Urinary bladder (tissue), 4 donors: ENCODE results near the gene NDP. TPM values are rescaled to one million over a fixed set of nuclear protein-coding genes. Genes with fewer than 3 reads are reported as not detected.
"Not testable (repeated sequence)": the region's sequence is repeated elsewhere in the genome, so short reads cannot be mapped to it uniquely, and the experiment has no call there.

Experiments used
- DNase-seq: peaks from one replicate; pipeline ENCODE4 v3.0.0-alpha.2; 2015; ENCODE audit errors: extremely low spot score
- H3K27ac ChIP-seq: one replicate; pipeline ENCODE4 v1.5.1; 2013; ENCODE audit warnings: low read depth, mild to moderate bottlenecking, moderate library complexity
- H3K36me3 ChIP-seq: one replicate; pipeline ENCODE4 v1.6.1; 2013; ENCODE audit warnings: mild to moderate bottlenecking, moderate library complexity; ENCODE audit not compliant: insufficient read depth
- H3K4me1 ChIP-seq: one replicate; pipeline ENCODE4 v1.6.1; 2013; ENCODE audit warnings: mild to moderate bottlenecking, moderate library complexity; ENCODE audit not compliant: insufficient read depth
- H3K4me3 ChIP-seq: one replicate; pipeline ENCODE4 v1.5.1; 2013; ENCODE audit warnings: low read depth, low read length
- whole genome bisulfite sequencing: extraction: QIAGEN DNeasy Blood & Tissue Kit; methylation state at CpG from one replicate; pipeline ENCODE4 v1.1.7; 2013; 5-methylcytosine and 5-hydroxymethylcytosine counted together
- polyA plus RNA-seq: library from polyadenylated mRNA; stranded (reverse); fragments of 200-250 nt; gene quantifications from one replicate; pipeline ENCODE4 v1.2.3, GENCODE V29; 2013
- total RNA-seq: library from RNA; depleted of rRNA; stranded (reverse); fragments of >200 nt; gene quantifications from one replicate; pipeline ENCODE4 v1.2.3, GENCODE V29; 2014
- donor health status: healthy with polysubstance abuse.
- donor health status: healthy.

NDP gene
- total and polyA plus RNA-seq, 2 donors = 0.62 to 2.5 TPM

- Histone ChIP-seq H3K36me3 (no peaks in the 10 kb centered on the region), H3K4me1 (no peaks in the 10 kb centered on the region), H3K4me3 (no peak overlapping the region), H3K27ac (no peak overlapping the region)
- 95% methylated on average over 9 of the region's 9 CpGs for WGBS
- DNase-seq = no peak
Measured at GRCh38 chrX:43962636-43963035, 10.6 kb downstream of the NDP start.

- H3K4me3 ChIP-seq = no peak overlapping the region
- 71% methylated on average over 2 of the region's 2 CpGs for WGBS
- DNase-seq = no peak
Measured at GRCh38 chrX:43961699-43962098, 11.5 kb downstream of the NDP start.

GRCh38 chrX:43958529-43958928, 14.7 kb downstream of the NDP start:
- DNase-seq = peak; percentile 57
- no peak overlapping the region for H3K27ac ChIP-seq
- no peaks in the 10 kb centered on the region for H3K36me3 ChIP-seq
- WGBS = 2% methylated on average over 6 of the region's 6 CpGs
- H3K4me1 ChIP-seq = no peaks in the 10 kb centered on the region
- no peak overlapping the region for H3K4me3 ChIP-seq

More at GRCh38 chrX:43961699-43962098, 11.5 kb downstream of the NDP start:
- no peaks in the 10 kb centered on the region for H3K4me1 ChIP-seq
- H3K27ac ChIP-seq = no peak overlapping the region
- H3K36me3 ChIP-seq = no peaks in the 10 kb centered on the region

DNA sequence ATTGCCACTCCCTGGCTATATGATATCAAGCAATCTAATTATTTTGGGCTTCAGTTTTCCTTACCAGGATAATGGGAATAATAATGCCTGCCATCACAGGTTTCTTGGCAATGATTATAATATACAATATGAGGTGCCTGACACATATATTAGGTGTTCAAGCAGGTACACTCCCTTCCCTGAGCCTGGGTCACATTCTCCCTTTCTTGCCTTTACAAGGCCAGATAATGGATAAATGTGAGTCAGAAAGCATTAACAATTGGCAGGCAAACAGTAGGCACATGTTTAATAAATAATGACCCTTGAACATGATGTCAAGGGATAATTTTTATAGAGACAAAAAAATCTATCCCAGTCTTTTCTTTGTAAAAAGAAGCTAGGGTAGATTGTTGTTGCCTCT, 17.2 kb downstream of the NDP start:
- no peaks in the 10 kb centered on the region for H3K4me1 ChIP-seq
- no peak overlapping the region for H3K27ac ChIP-seq
- H3K36me3 ChIP-seq = no peaks in the 10 kb centered on the region
- H3K4me3 ChIP-seq = no peak overlapping the region
- no peak for DNase-seq

DNA sequence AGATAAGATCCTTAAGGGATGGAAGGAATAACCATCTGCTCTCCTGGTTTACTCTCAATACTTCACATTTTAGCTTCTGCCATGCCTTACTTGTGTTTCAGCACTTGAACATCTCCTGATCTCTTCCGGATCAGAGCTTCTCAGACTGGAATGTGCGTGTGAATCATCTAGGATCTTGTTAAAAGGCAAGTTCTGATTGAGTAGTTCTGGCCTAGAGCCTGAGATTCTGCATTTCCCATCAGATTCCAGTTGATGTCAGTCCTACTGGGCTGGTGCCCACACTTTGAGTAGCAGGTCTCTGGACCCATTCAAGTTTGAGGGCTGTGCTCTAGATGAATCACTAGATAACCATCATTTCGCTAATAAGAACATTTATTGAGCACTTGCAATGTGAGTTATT, 20.0 kb downstream of the NDP start:
- H3K4me1 ChIP-seq = no peaks in the 10 kb centered on the region
- H3K36me3 ChIP-seq = no peaks in the 10 kb centered on the region
- DNase-seq = no peak
- WGBS = 88% methylated on average over 3 of the region's 3 CpGs
- H3K4me3 ChIP-seq = no peak overlapping the region
- no peak overlapping the region for H3K27ac ChIP-seq

DNA sequence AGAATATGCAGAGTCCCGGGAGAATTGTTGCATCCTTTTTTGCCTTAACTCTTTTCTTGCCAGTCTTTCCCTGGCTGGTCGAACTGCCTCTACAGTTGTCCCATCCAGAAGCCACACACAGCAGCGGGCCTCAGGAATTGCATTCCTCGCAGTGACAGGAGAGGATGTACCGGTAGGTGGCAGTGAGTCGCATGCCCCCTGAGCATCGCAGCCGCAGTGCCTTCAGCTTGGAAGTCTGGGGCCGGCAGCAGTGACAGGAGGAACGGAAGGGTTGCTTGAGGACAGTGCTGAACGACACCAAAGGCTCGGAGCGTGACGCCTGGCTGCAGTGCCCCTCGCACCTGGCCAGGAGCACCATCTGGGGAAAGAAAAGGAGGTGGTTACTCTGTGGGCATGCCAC, 23.5 kb downstream of the NDP start:
- no peak for DNase-seq
- Histone ChIP-seq H3K27ac (no peak overlapping the region), H3K4me3 (no peak overlapping the region), H3K4me1 (no peaks in the 10 kb centered on the region), H3K36me3 (no peaks in the 10 kb centered on the region)
- WGBS = 18% methylated on average over 15 of the region's 15 CpGs

DNA sequence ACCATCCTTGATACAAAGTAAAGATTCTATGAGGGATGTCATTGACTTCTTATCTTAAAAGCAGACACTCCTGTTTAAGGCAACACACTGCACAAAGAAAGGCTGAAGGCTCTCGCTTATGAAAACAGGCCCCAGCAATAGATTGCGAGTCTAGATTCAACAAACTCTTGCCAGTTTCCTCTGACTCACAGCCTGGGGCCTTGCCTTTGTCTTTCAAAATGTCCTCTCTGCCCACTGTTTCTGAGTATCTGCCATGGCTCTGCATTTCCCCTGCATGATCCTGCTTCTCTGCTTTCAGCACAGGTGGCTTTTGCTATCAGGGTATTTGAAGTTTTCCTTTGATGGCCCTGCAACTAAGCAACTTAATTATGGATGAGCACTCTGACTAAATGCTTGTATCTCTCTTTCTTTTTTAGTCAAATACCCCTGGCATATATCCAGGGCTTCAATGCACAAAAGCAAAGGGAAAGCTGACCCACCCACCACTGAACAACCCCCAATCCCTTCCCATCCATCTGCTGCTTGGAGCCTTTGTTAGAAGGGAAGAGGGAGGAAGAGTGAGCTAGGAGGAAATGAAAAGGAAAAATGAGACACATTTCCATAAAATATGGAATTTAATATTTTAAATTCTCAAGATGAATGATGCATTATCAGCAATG, 32.2 kb downstream of the NDP start:
- 27% methylated on average over 2 of the region's 2 CpGs for WGBS

GRCh38 chrX:43939187-43939926, 33.8 kb downstream of the NDP start:
- WGBS = 77% methylated on average over 3 of the region's 3 CpGs
- H3K36me3 ChIP-seq = no peaks in the 10 kb centered on the region
- no peak overlapping the region for H3K27ac ChIP-seq
- no peak for DNase-seq
- no peak overlapping the region for H3K4me3 ChIP-seq
- H3K4me1 ChIP-seq = no peaks in the 10 kb centered on the region

More for the DNA sequence above, 32.2 kb downstream of the NDP start:
- H3K36me3 ChIP-seq = no peaks in the 10 kb centered on the region
- no peaks in the 10 kb centered on the region for H3K4me1 ChIP-seq
- H3K4me3 ChIP-seq = no peak overlapping the region
- H3K27ac ChIP-seq = no peak overlapping the region
- no peak for DNase-seq

- H3K4me1 ChIP-seq, H3K4me3 ChIP-seq, H3K36me3 ChIP-seq, DNase-seq, H3K27ac ChIP-seq: not testable (repeated sequence)
- WGBS = 92% methylated on average over 3 of the region's 3 CpGs
Measured at GRCh38 chrX:43922032-43922431, 51.2 kb downstream of the NDP start.

DNA sequence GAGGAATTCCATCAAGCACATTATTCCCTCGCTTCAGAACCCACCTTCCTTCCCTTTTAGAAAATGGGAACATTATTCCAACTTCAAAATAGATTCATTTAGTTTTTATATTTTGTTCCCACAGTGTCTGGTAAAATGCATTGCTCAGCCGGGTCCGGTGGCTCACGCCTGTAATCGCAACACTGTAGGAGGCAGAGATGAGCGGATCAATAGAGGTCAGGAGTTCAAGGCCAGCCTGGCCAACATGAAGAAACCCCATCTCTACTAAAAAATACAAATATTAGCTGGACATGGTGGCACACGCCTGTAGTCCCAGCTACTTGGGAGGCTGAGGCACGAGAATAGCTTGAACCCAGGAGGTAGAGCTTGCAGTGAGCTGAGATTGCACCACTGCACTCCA, 62.4 kb downstream of the NDP start:
- not testable (repeated sequence) for H3K4me3 ChIP-seq, H3K36me3 ChIP-seq, DNase-seq, H3K27ac ChIP-seq, H3K4me1 ChIP-seq
- 97% methylated on average over 8 of the region's 8 CpGs for WGBS

DNA sequence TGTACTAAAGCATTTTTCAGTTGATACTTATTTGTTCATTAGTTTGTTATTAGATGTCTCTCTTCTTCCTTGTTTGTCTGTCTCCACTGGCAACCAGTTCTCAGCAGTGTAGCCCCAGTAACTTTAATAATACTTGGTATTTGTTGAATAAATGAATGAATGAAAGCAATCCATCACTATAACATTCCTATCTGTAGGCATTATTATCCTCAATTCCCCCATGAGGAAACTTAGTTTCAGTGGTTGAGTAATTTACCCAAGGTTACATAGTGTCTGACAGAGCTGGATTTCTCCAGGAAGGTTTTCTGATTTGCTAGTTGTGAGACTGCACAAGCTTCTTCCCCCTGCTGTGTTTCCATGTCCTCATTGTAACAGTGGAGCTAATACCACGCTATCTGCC, 63.2 kb downstream of the NDP start:
- 97% methylated on average over 1 of the region's 1 CpG for WGBS
- no peak for DNase-seq
- Histone ChIP-seq H3K4me3 (no peak overlapping the region), H3K36me3 (no peaks in the 10 kb centered on the region), H3K27ac (no peak overlapping the region), H3K4me1 (no peaks in the 10 kb centered on the region)

GRCh38 chrX:43909141-43909540, 64.0 kb downstream of the NDP start:
- 82% methylated on average over 1 of the region's 1 CpG for WGBS
- no peaks in the 10 kb centered on the region for H3K36me3 ChIP-seq
- H3K4me1 ChIP-seq = no peaks in the 10 kb centered on the region

DNA sequence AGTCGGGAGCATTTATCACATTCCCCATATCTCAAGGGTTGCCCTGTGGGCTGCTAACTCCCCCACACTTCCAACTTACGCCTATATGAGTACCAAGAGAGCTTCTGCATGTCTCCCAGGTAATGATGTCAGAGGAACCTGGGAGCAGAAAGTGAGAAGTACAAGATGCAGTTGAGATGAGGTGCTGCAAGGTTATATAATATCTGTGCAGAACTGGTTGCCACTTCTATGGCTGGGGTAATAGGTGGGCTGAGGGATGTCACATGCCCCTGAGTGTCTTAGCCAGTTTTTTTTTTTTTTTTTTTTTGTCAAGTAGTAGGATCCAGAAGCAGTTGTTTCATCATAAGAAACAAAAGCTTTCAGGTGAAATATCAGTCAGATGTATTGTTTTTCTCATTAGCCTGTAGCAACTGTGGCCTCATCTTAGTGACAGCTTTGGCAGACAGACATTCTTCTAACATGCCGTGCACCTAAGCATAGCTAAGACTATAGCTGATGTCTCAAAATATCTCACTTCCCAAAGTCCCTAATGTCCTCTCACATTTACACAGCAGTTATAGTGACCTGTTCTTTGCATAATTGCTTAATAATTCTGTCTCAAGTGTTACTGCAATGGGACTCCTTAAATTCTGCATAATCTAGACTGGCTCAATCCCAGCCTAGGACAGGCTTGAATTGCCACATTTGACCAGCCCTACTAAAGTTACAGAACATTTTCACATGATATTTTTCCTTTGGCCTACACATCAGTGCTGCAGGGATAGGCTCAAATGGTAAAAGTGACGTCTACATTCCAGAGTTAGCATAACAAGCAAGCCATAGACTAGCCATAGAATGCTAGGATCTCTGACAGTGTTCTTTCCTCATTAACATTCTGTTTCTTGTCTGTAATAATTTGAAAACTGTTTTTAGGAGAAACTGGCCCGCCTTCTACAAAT, 73.0 kb downstream of the NDP start:
- 85% methylated on average over 5 of the region's 5 CpGs for WGBS
- H3K27ac ChIP-seq = no peak overlapping the region

More at GRCh38 chrX:43909141-43909540, 64.0 kb downstream of the NDP start:
- Histone ChIP-seq H3K4me3 (no peak overlapping the region), H3K27ac (no peak overlapping the region)
- no peak for DNase-seq

More for the DNA sequence above, 73.0 kb downstream of the NDP start:
- Histone ChIP-seq H3K4me3 (no peak overlapping the region), H3K36me3 (no peaks in the 10 kb centered on the region), H3K4me1 (no peaks in the 10 kb centered on the region)
- no peak for DNase-seq
